Kidney (tissue), 14 donors: Measurements from ENCODE around the gene CRTC1. TPM values are rescaled to one million over a fixed set of nuclear protein-coding genes. Genes with fewer than 3 reads are reported as not detected.
A peak's percentile ranks its signal among the peaks of the same experiment; 100 is the strongest.

Source experiments
- DNase-seq, 5 donors: peaks; one replicate each; pipeline ENCODE4 v3.0.0-alpha.2; 2013 to 2020
- FAIRE-seq: peaks from 2 replicates; lab custom pipeline; 2012; peaks lifted over from hg19 to GRCh38; lab: Jason Lieb, UNC
- H3K27ac ChIP-seq, 2 donors: one replicate each; pipeline ENCODE4 v1.7.0; 2013; ENCODE audit warnings: low read depth in 2 of 2, low read length in 2 of 2, inconsistent platforms in 1 of 2
- H3K27me3 ChIP-seq: one replicate; pipeline ENCODE4 v1.7.1; 2013; ENCODE audit warnings: low read length, inconsistent platforms; ENCODE audit not compliant: control insufficient read depth, insufficient read depth
- H3K36me3 ChIP-seq, 3 donors: one replicate each; pipeline versions ENCODE4 v1.7.0 to v1.7.1; 2013; ENCODE audit warnings: low read length in 3 of 3, control low read depth in 1 of 3, inconsistent platforms in 1 of 3; ENCODE audit not compliant: insufficient read depth in 3 of 3, control insufficient read depth in 2 of 3
- H3K4me1 ChIP-seq, 3 donors: one replicate each; pipeline versions ENCODE4 v1.7.0 to v1.7.1; 2013; ENCODE audit warnings: low read length in 3 of 3, inconsistent platforms in 1 of 3, low read depth in 1 of 3; ENCODE audit not compliant: control insufficient read depth in 2 of 3, insufficient read depth in 2 of 3
- H3K4me3 ChIP-seq, 3 donors: one replicate each; pipeline versions ENCODE4 v1.7.0 to v1.8.1; 2013; ENCODE audit warnings: low read length in 3 of 3, control low read depth in 1 of 3, inconsistent platforms in 1 of 3
- H3K9ac ChIP-seq, 3 donors: one replicate each; pipeline versions ENCODE4 v1.7.0 to v1.7.1; 2013; ENCODE audit warnings: low read length in 3 of 3, control low read depth in 1 of 3, inconsistent platforms in 1 of 3
- H3K9me3 ChIP-seq, 3 donors: one replicate each; pipeline versions ENCODE4 v1.7.0 to v1.7.1; 2013; ENCODE audit warnings: low read length in 3 of 3, control low read depth in 1 of 3, inconsistent platforms in 1 of 3; ENCODE audit not compliant: control insufficient read depth in 2 of 3, insufficient read depth in 1 of 3
- intact Hi-C: fragments of 100-400 bp; cut with DNase I; formaldehyde crosslinking; loops from one replicate; pipeline ENCODE4 v1.11.1; 2022
- polyA plus RNA-seq: library from polyadenylated mRNA; stranded (reverse); fragments of 350-450 nt; fragmentation: Illumina TruSeq; extraction: RNeasy Lipid Tissue Mini Kit (QIAGEN cat#74804); gene quantifications from one replicate; pipeline ENCODE4 v1.2.3, GENCODE V29; 2014; ENCODE audit warnings: low read depth, low replicate concordance; ENCODE audit not compliant: insufficient read depth
- total RNA-seq: library from RNA; stranded (reverse); fragmentation: NEBNext Ultra II Directional; extraction: Animal tissue kit (Norgen Biotek cat#: 25700); gene quantifications from one replicate; pipeline ENCODE4 v1.2.1, GENCODE V29; 2021
- TF ChIP-seq, protein P1 (sequence below): IDR thresholded peaks from 3 replicates; pipeline ENCODE4 v1.5.1; 2012; ENCODE audit warnings: mild to moderate bottlenecking, moderate library complexity, borderline replicate concordance; ENCODE audit not compliant: insufficient read depth; ENCODE audit errors: extremely low read depth
- donor health status: control.
- donor health status: control.
- donor health status: control.
- donor health status: control.
- donor health status: control.
- donor health status: DM: yes; HTN: yes; CAD: no.
- donor health status: Normal renal cell carcinoma (clear cell type).

The CRTC1 gene
- total and polyA plus RNA-seq, 2 donors from 2014 or later = 10.9 to 26.8 TPM

DNA sequence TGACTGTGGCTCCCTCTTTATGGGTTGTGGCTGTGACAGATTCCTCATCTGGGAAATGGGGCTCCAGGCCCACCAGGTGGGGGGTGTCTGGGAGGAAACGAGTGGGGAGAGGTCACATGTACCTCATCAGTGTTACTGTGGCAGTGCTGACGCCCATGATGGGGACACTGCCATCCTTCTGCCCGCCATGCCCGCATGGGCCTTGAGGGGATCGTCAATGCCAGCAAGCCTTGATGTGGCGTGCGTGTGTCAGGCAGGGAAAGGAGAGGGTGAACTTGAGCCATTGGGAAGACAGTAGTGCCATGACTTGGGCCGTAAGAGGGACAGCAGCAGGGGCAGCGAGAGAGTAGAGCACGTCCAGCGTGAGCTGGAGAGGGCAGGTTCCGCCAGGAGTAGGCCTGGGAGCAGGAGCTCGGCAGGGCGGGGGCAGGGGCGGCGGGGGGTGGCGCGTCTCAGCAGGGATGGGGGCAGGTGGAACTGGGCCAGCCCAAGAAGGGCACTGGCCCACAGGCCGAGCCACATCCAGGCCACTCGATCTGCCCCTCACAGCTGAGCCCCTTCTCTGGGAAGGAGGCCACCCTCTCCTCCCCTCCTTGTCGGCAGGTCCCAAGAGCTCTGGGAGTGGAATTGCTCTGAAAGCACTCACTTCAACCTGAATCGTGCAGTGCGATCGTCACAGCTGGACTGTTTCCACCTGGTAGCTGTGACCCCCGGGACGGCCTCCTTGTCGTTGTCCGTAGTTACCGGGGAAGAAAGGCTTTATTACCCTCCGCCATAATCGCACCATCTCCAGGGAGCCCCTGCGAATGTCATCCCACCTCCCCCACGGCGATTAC lies 36.7 kb upstream of the CRTC1 start:
- peaks cover 2 to 43% (median 40%) of the 10 kb centered on the region in 3 donors for H3K4me1 ChIP-seq
- H3K27ac ChIP-seq = peak overlapping the region; percentile 57 to 61
- H3K4me3 ChIP-seq = no peak overlapping the region
- H3K36me3 ChIP-seq = no peaks in the 10 kb centered on the region
- intact Hi-C loops = no loop called here
- H3K9me3 ChIP-seq = no peaks in the 10 kb centered on the region
- DNase-seq (peak; percentile 75 to 86 (median 78)), FAIRE-seq (no peak)
- TF ChIP-seq, protein P1, sequence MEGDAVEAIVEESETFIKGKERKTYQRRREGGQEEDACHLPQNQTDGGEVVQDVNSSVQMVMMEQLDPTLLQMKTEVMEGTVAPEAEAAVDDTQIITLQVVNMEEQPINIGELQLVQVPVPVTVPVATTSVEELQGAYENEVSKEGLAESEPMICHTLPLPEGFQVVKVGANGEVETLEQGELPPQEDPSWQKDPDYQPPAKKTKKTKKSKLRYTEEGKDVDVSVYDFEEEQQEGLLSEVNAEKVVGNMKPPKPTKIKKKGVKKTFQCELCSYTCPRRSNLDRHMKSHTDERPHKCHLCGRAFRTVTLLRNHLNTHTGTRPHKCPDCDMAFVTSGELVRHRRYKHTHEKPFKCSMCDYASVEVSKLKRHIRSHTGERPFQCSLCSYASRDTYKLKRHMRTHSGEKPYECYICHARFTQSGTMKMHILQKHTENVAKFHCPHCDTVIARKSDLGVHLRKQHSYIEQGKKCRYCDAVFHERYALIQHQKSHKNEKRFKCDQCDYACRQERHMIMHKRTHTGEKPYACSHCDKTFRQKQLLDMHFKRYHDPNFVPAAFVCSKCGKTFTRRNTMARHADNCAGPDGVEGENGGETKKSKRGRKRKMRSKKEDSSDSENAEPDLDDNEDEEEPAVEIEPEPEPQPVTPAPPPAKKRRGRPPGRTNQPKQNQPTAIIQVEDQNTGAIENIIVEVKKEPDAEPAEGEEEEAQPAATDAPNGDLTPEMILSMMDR = no peak
- peak overlapping the region in 1 of 3 donors; percentile 46 for H3K9ac ChIP-seq
- no peaks in the 10 kb centered on the region for H3K27me3 ChIP-seq

DNA sequence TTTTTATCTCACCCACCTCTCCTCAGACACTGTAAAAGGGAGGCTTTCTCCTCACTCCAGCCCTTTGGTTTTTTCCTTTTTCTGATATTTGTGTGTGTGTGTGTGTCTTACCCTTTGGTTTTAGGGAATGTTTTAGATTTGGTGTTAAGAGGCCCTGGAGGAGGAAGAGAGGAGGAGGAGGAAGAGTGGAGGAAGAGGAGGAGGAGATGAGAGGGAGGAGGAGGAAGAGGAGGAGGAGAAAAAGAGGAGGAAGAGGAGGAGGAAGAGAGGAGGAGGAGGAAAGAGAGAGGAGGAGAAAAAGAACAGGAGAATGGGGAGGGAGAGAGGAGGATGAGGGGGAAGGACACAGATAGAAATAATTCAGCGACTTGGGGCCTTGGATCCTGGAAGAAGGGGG lies 36.1 kb upstream of the CRTC1 start:
- Histone ChIP-seq H3K4me3 (no peak overlapping the region), H3K4me1 (peaks cover 2 to 43% (median 40%) of the 10 kb centered on the region in 3 donors), H3K9me3 (no peaks in the 10 kb centered on the region), H3K9ac (peak overlapping the region in 1 of 3 donors; percentile 46), H3K36me3 (no peaks in the 10 kb centered on the region), H3K27me3 (no peaks in the 10 kb centered on the region), H3K27ac (peak overlapping the region; percentile 11 to 55)
- DNase-seq (no peak), FAIRE-seq (no peak)
- TF ChIP-seq, protein P1 = no peak
- intact Hi-C loops = no loop called here

DNA sequence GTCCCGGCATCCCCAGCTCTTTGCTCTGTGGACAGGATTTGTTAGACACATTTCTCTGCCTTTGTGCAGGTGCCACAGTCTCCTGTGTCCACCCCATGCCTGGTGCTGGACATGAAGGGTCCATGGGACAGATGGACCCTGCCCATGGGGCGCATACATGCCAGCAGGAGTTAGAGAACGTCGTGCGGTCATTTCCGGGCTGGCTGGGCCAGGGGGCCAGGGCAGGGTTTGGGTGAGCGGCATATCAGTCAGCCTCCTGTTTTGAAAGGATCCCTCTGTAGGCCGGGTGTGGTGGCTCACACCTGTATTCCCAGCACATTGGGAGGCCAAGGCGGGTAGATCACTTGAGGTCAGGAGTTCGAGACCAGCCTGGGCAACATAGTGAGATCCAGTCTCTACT lies 35.7 kb upstream of the CRTC1 start:
- no peak overlapping the region for H3K4me3 ChIP-seq
- no peaks in the 10 kb centered on the region for H3K36me3 ChIP-seq
- FAIRE-seq = no peak
- intact Hi-C loops = no loop called here
- H3K9ac ChIP-seq = peak overlapping the region in 1 of 3 donors; percentile 26
- peaks cover 2 to 43% (median 40%) of the 10 kb centered on the region in 3 donors for H3K4me1 ChIP-seq
- H3K9me3 ChIP-seq = no peaks in the 10 kb centered on the region
- TF ChIP-seq, protein P1 = no peak
- H3K27me3 ChIP-seq = no peaks in the 10 kb centered on the region
- peak in 1 of 5 donors; percentile 39 for DNase-seq
- H3K27ac ChIP-seq = peak overlapping the region; percentile 48 to 55
